SHP77 (cell line): Measurements from ENCODE around the gene DNAJC4.

Experiments used
- DNase-seq, 2 experiments: peaks; one replicate each; lab custom pipeline; 2025; lab: John Stamatoyannopoulos, UW

The DNAJC4 gene

DNA sequence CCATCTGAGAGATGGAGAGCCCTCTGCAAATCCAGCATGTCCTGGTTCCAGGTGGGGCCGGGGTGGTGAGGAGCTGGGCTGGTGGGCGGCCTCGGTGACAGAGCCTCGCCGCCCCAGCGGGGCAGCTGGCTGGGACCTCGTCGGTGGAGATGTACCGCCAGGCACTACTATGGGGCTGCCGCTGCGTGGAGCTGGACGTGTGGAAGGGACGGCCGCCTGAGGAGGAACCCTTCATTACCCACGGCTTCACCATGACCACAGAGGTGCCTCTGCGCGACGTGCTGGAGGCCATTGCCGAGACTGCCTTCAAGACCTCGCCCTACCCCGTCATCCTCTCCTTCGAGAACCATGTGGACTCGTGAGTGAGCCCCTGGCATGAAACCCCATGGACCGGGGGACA, 28.0 kb downstream of the DNAJC4 start:
- no peak for DNase-seq

DNA sequence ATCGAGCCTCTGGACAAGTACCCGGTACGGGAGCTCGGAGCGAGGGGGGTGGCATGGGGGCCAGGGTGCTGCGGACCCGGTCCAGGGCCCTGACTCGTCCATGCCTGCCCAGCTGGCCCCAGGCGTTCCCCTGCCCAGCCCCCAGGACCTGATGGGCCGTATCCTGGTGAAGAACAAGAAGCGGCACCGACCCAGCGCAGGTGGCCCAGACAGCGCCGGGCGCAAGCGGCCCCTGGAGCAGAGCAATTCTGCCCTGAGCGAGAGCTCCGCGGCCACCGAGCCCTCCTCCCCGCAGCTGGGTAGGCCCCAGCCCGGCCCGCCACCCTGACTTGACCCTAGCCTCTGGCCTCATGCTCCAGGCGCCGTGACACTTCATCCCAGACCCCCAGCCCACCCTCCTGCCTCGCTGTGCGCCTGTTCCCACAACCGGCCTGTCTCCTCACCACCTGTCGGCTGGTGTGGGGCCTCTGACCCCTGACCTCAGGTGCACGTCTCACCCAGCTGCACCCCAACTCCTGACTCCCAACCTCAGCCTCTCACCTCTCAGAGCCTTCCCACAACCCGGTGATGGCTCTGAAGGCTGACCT, 28.7 kb downstream of the DNAJC4 start:
- no peak for DNase-seq

- DNase-seq, result no peak
Measured at GRCh38 chr11:64259533-64260067, 29.3 kb downstream of the DNAJC4 start.

DNA sequence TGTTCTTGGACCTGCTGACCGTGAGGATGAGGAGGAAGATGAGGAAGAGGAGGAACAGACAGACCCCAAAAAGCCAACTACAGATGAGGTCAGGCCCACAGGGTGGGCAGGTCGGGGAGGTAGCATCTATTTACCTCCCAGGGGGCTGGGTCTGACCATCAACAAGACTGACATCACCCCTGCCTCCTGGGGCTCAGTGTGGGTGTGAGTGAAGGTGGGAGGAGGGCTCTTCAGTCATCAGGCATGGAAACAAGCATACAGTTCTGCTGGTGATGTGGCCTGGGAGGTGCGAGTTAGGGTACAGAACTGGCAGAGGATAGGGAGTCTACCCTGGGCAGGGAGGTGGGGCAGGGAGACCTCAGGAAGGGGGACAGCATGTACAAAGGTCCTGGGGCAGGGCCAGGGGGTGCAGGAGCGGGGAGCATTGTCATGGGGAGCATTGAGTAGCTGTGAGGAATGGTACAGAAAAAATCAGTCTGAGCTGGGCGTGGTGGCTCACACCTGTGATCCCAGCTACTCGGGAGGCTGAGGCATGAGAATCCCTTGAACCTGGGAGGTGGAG, 29.9 kb downstream of the DNAJC4 start:
- no peak for DNase-seq

DNA sequence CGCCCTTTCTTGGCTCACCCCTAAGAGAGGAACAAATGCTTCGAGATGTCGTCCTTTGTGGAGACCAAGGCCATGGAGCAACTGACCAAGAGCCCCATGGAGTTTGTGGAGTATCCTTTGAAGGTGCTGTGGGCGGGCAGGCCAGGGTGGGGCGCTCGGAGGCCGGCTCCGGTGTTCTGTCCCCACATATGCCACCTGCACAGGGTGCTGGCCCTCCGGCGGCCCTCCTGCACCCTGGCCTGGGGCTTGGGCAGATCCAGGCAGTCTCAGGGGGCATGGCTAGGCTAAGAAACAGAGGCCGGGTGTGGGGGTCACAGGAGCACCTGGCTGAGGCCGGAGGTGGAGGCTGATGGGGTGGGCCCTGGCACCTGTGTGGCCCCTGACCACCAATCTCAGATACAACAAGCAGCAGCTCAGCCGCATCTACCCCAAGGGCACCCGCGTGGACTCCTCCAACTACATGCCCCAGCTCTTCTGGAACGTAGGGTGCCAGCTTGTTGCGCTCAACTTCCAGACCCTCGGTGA, 31.3 kb downstream of the DNAJC4 start:
- DNase-seq, result no peak

- no peak for DNase-seq
Measured at GRCh38 chr11:64262271-64263002, 32.1 kb downstream of the DNAJC4 start.

GRCh38 chr11:64263021-64263946, 32.9 kb downstream of the DNAJC4 start:
- no peak for DNase-seq

DNA sequence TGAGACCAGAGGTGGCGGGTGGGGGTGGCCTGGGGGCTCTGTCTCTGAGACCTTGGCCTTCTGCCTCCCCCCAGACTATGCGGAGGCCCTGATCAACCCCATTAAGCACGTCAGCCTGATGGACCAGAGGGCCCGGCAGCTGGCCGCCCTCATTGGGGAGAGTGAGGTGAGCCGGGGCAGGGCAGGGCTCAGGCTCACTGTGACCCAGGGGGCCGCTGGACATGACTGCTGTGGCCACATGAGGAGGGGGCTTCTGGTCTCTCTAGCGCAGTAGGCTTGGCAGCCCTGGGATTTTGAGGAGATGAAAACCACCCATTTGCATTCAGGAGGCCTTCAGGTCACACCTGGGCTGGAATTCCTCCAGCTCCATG, 33.6 kb downstream of the DNAJC4 start:
- DNase-seq, result no peak

- DNase-seq, result no peak
Measured at GRCh38 chr11:64264371-64264852, 34.1 kb downstream of the DNAJC4 start.

GRCh38 chr11:64265176-64266160, 35.1 kb downstream of the DNAJC4 start:
- DNase-seq, result no peak

GRCh38 chr11:64266339-64266738, 36.0 kb downstream of the DNAJC4 start:
- no peak for DNase-seq

GRCh38 chr11:64267207-64267945, 37.0 kb downstream of the DNAJC4 start:
- no peak for DNase-seq

DNA sequence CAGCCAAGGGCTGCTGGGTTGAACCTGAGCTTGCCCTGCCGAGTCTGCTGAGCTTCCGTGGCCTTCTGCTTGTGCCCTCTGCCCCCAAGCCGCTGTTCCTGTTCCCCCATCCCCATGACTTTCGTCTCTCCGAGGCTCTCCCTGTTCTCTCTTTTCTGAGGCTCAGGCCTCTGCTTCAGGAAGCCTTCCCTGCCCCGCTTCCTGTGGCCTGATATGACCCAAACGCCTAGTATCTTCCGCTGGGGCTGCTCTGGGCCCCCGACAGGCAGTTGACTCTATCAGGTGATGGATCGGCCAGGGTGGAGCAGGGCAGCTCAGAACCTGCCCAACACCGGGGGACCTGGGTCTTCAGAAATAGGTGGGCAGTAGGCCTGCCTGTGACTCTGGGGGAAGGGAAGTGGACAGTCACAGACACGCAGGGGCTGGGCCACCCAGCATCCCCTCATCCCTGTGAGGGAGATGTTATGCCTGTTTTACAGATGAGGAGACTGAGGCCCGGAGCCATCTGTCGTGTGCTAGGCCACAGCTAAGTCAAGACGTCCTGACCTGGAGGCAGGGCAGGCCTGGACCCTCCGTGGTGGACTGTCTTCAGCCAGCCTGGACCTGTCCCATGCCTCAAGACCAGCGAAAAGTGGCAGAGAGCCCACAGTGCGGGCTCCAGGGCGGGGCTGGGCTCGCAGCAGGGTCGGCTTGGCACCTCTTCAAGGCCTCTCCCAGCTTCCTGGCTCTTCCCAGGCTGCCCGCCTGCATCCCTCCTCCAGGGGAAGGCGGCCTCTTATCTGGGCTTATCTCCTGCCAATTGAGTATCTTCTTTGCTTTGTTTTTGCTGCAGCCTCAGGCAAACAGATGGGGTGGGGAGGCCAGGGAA, 37.9 kb downstream of the DNAJC4 start:
- DNase-seq, result no peak

- DNase-seq, result peak; percentile 40 to 62
Measured at GRCh38 chr11:64268893-64269539, 38.7 kb downstream of the DNAJC4 start.

GRCh38 chr11:64269540-64270220, 39.3 kb downstream of the DNAJC4 start:
- peak; percentile 99 for DNase-seq

DNA sequence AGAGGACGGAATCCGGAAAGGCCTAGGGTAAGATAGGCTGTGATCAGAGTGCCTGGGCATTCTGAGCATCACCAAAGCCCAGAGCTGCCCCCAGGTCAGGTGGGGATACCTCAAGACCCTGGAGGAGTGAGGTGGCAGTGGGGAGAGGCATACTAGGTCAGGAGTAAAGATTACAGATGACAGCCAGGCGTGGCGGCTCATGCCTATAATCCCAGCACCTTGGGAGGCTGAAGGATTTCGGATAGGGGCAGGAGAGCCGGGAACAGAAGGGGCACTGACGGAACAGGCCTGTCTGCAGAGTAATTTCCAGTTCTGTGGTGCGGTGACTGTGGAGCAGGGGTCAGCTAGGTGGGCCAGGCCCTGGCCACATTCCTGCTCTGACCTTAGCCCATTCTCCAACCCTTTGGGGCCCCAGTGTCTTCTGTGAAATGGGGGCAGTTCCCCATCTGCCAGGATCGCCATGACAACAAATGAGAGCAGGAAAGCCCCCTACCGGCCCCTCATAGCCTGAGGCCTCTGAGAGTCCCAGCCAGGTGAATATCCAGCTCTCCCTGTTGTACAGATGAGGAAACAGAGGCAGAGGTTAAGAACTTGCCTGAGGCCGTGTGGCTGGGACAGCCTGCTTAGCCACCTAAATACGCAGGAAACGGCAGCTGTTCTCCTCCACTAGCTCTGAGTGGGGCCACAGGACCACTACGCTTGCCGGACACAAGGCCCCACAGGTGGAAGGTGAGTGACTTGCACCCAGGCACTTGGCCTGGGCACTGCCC, 44.9 kb downstream of the DNAJC4 start:
- DNase-seq, result no peak

DNA sequence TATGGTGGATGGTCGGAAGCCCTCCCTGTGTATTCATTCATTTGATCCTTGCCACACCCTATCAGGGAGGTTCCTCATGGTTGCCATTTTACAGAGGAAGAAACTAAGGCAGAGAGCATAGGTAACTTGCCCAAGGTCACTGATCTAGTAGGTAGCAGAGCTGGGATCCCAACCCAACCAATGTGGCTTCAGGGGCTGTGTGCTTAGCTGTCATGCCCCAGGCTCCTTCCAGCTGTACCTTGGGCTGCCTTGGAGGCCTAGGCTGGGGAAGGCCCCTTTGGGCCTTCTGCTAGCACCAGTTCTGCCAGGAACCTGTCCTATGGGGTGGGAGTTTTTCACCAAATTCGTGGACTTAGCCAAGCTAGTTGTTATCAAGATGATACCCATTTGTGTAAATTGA, 45.5 kb downstream of the DNAJC4 start:
- no peak for DNase-seq
